K562 (cell line): ENCODE data around the gene CDS2. TPM values are rescaled to one million over a fixed set of nuclear protein-coding genes. Genes with fewer than 3 reads are reported as not detected.

Experiments used
- BDP1 ChIP-seq: IDR thresholded peaks from 3 replicates; pipeline ENCODE4 v1.6.1; 2011; ENCODE audit not compliant: insufficient read length, insufficient read depth
- CBX1 ChIP-seq: sonication (generic); IDR thresholded peaks from 2 replicates; pipeline ENCODE4 v1.6.1; 2016; ENCODE audit warnings: antibody characterized with exemption, low read depth, mild to moderate bottlenecking
- CEBPG ChIP-seq, 3 experiments: fragments of 200-800 bp in 1 of 3; sonication (Bioruptor generic) in 1 of 3; sonication (generic) in 1 of 3; formaldehyde crosslinking in 1 of 3; IDR thresholded peaks in 2 of 3; conservative IDR thresholded peaks in 1 of 3; 2 replicates each; pipeline versions ENCODE4 v1.6.1 to v1.8.0; 2016 to 2022; ENCODE audit warnings: missing compliant biosample characterization in 2 of 3, missing genetic modification characterization in 2 of 3, mild to moderate bottlenecking in 1 of 3, missing genetic modification reagents in 1 of 3
- E2F4 ChIP-seq: sonication (generic); formaldehyde crosslinking; IDR thresholded peaks from 2 replicates; pipeline ENCODE4 v1.8.0; 2022; ENCODE audit warnings: mild to moderate bottlenecking, low read depth, missing genetic modification reagents
- FOSL1 ChIP-seq: fragments of 200-800 bp; sonication (Bioruptor generic); conservative IDR thresholded peaks from 2 replicates; pipeline ENCODE4 v1.6.1; 2016; ENCODE audit warnings: missing genetic modification characterization, missing compliant biosample characterization
- GATAD2B ChIP-seq: fragments of 450-650 bp; IDR thresholded peaks from 2 replicates; pipeline ENCODE4 v1.6.1; 2017; ENCODE audit warnings: mild to moderate bottlenecking, borderline replicate concordance
- LARP7 ChIP-seq: fragments of 450-650 bp; IDR thresholded peaks from 2 replicates; pipeline ENCODE4 v1.6.1; 2016
- MAFF ChIP-seq: IDR thresholded peaks from 2 replicates; pipeline ENCODE4 v1.6.1; 2012; ENCODE audit warnings: low read length, improper control_type of control experiment
- PHF21A ChIP-seq: fragments of 450-650 bp; IDR thresholded peaks from 2 replicates; pipeline ENCODE4 v1.6.1; 2017; ENCODE audit warnings: low read depth, borderline replicate concordance
- POLR3A ChIP-seq: IDR thresholded peaks from 2 replicates; pipeline ENCODE4 v1.6.1; 2011; ENCODE audit warnings: borderline replicate concordance, mild to moderate bottlenecking, moderate library complexity; ENCODE audit not compliant: insufficient read length, insufficient read depth; ENCODE audit errors: extremely low read depth
- PRPF4 ChIP-seq: fragments of 200-400 bp; formaldehyde crosslinking; IDR thresholded peaks from one replicate; pipeline ENCODE4 v1.6.1; 2017; ENCODE audit warnings: low read length, low read depth, mild to moderate bottlenecking; ENCODE audit not compliant: insufficient read depth, poor library complexity, severe bottlenecking
- SIRT6 ChIP-seq: IDR thresholded peaks from one replicate; pipeline ENCODE4 v1.6.1; 2012; ENCODE audit warnings: low read depth, mild to moderate bottlenecking, control low read depth, inconsistent platforms, low read length, moderate library complexity
- TGIF2 ChIP-seq: sonication (generic); formaldehyde crosslinking; IDR thresholded peaks from 2 replicates; pipeline ENCODE4 v1.8.1; 2022; ENCODE audit warnings: mild to moderate bottlenecking, missing genetic modification reagents, moderate library complexity
- ZBTB33 ChIP-seq: sonication (generic); formaldehyde crosslinking; IDR thresholded peaks from 2 replicates; pipeline ENCODE4 v1.8.1; 2023; ENCODE audit warnings: mild to moderate bottlenecking, missing genetic modification reagents
- ZFX ChIP-seq: sonication (generic); formaldehyde crosslinking; IDR thresholded peaks from 2 replicates; pipeline ENCODE4 v1.8.0; 2022; ENCODE audit warnings: mild to moderate bottlenecking, missing genetic modification reagents, moderate library complexity
- ZNF146 ChIP-seq: IDR thresholded peaks from one replicate; pipeline ENCODE4 v1.6.1; 2018; ENCODE audit warnings: missing compliant biosample characterization; ENCODE audit not compliant: unreplicated experiment
- ZNF609 ChIP-seq: sonication (generic); formaldehyde crosslinking; IDR thresholded peaks from 2 replicates; pipeline ENCODE4 v1.8.1; 2023; ENCODE audit warnings: missing genetic modification reagents, mild to moderate bottlenecking, borderline replicate concordance
- polyA plus RNA-seq, 8 experiments: library from polyadenylated mRNA; depleted of rRNA in 4 of 8; stranded (reverse) in 5 of 8; unstranded in 3 of 8; fragments of >200 nt; fragmentation: Nextera tagmentation in 2 of 8; fragmentation: Illumina TruSeq in 1 of 8; extraction: Ambion mirVana in 2 of 8; extraction: Trizol in 1 of 8; gene quantifications; 2 replicates each; pipeline versions ENCODE4 v1.2.1 to v1.2.3, GENCODE V29; 2011 to 2014; ENCODE audit warnings: inconsistent platforms in 1 of 8, missing spikeins in 1 of 8
- total RNA-seq, 7 experiments: library from RNA; depleted of rRNA in 6 of 7; stranded (reverse); fragments of >200 nt in 6 of 7; fragmentation: Illumina TruSeq in 2 of 7; extraction: Trizol in 2 of 7; gene quantifications; 2 replicates each; pipeline versions ENCODE4 v1.2.1 to v1.2.3, GENCODE V29; 2011 to 2021; ENCODE audit warnings: low replicate concordance in 1 of 7
- TF ChIP-seq, protein P1 (sequence below): sonication (generic); formaldehyde crosslinking; IDR thresholded peaks from 2 replicates; pipeline ENCODE4 v1.8.1; 2023; ENCODE audit warnings: mild to moderate bottlenecking, missing genetic modification reagents, moderate library complexity

CDS2 gene
- total and polyA plus RNA-seq, 9 of the 15 experiments (the other 6 are each of a cell fraction or from before 2014, with no cell fraction given) = 6.4 to 46.4 (median 12.2) TPM

DNA sequence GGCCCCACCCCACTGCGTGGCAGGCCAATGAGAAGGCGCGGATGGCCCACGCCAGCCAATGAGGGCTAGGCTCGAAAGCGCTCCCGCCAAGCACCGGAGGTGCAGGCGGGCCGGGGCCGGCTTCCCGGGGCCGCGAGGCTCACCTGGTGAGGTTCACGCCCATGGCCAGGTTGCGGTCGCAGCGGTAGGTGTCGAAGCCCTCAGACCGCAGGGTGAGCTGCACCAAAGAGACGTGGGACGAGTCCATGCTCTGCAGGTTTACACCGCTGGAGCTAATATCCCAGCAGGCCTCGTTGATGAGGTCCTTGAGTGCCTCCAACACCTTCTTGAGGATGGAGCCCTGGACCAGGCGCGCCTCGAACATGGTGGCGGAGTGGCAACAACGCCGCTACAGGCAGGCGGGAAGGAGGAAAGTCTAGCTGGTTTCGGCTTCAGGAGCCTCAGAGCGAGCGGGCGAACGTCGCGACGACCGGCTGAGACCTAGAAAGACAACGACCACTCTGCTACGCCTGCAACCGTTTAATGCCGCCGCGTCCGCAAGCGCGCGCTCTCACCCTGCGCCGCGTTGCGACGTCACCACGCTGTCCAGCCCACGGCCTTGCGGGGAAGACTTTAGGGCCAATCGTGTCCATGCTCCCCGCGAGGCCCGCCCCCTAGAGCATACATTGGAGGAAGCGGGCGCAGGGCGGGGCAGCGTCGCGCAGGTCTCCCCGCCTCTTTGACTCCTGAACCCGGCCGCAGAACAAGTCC is 7.2 kb upstream of the CDS2 start, which contains the start of gene PCNA (continued):
- TF ChIP-seq ZNF609 (CRISPR knock-in tag) (peak; percentile 92), POLR3A (no peak), TGIF2 (CRISPR knock-in tag) (peak; percentile 99), CBX1 (peak; percentile 80), PRPF4 (peak; percentile 47), GATAD2B (no peak), PHF21A (no peak), SIRT6 (no peak), ZNF146 (CRISPR knock-in tag) (no peak), ZBTB33 (CRISPR knock-in tag) (peak; percentile 95), CEBPG (CRISPR knock-in tag; IDR thresholded peaks at IDR 0.05) (no peak), CEBPG (tag; conservative IDR thresholded peaks at IDR 0.05 in 1 of 2, IDR thresholded peaks at IDR 0.05 in 1 of 2) (no peak), LARP7 (no peak), ZFX (CRISPR knock-in tag) (peak; percentile 91), BDP1 (no peak), FOSL1 (0 out of 2 replicates have a peak, but pooled peaks have one; percentile 21), E2F4 (CRISPR knock-in tag) (peak; percentile 83; the same call in 1 of the 2 replicates), MAFF (no peak)
- TF ChIP-seq, protein P1, sequence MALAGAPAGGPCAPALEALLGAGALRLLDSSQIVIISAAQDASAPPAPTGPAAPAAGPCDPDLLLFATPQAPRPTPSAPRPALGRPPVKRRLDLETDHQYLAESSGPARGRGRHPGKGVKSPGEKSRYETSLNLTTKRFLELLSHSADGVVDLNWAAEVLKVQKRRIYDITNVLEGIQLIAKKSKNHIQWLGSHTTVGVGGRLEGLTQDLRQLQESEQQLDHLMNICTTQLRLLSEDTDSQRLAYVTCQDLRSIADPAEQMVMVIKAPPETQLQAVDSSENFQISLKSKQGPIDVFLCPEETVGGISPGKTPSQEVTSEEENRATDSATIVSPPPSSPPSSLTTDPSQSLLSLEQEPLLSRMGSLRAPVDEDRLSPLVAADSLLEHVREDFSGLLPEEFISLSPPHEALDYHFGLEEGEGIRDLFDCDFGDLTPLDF (CRISPR knock-in tag) = peak; percentile 99
